ENCODE results near the gene ZNF280A. TPM values are rescaled to one million over a fixed set of nuclear protein-coding genes. Genes with fewer than 3 reads are reported as not detected.
"Not testable (repeated sequence)": the region's sequence is repeated elsewhere in the genome, so short reads cannot be mapped to it uniquely, and the experiment has no call there.

The ZNF280A gene
- total RNA-seq, 1 donor from 2014 or later, result not detected

DNA sequence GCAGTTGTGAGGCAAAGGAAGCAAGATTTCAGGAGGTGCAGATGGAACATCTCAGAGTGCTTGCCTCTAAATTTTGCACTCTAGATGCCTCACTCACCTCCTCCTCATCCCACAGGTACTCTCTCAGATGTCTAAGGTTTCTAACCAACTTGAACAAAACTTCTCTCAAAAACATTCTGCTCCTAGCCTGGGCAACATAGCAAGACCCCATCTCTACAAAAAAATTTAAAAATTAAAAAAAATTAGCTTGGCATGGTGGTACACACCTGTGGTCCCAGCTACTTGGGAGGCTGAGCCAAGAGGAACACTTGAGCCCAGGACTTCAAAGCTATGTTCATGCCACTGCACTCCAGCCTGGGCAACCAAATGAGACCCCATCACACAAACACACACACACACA lies 4.2 kb downstream of the ZNF280A start:
- no peaks in the 10 kb centered on the region for H3K36me3 ChIP-seq (ENCODE audit: control insufficient read depth in 3 of 3, insufficient read depth in 3 of 3, low read length in 3 of 3)
- no peaks in the 10 kb centered on the region for H3K9me3 ChIP-seq (ENCODE audit: control insufficient read depth in 3 of 3, low read length in 3 of 3)
- H3K9ac ChIP-seq (ENCODE audit: low read depth in 1 of 3, low read length in 3 of 3), result no peak overlapping the region
- peaks cover 0 to 3% (median 2%) of the 10 kb centered on the region in 3 donors for H3K4me1 ChIP-seq (ENCODE audit: control insufficient read depth in 3 of 3, insufficient read depth in 3 of 3, low read length in 3 of 3)
- no peak overlapping the region for H3K4me3 ChIP-seq (ENCODE audit: low read length in 3 of 3)
- peaks cover 0 to 15% (median 9%) of the 10 kb centered on the region in 3 donors for H3K27me3 ChIP-seq (ENCODE audit: control insufficient read depth in 3 of 3, insufficient read depth in 3 of 3, low read length in 3 of 3)
- H3K27ac ChIP-seq (ENCODE audit: low read depth, low read length), result no peak overlapping the region

DNA sequence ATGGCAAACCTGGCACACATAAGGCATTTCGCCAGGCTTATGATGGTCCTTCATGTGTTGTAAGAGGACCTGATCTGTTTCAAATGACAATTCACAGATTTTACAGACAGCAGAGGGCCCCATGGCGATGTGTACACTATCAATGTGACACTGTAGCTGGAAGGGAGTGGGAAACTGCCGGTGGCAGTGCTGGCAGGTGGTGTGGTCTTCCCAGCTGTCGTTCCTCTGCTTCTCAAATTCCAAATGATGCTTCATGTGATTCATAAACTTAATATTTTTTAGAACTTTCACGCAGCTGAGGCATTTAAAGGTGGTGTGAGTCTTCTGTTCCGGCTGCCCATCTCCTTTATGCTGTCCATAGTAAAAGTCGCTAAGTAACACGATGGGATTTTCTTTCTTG lies 5.6 kb downstream of the ZNF280A start:
- H3K4me1 ChIP-seq (ENCODE audit: control insufficient read depth in 3 of 3, insufficient read depth in 3 of 3, low read length in 3 of 3); H3K9me3 ChIP-seq (ENCODE audit: control insufficient read depth in 3 of 3, low read length in 3 of 3); H3K4me3 ChIP-seq (ENCODE audit: low read length in 3 of 3); H3K9ac ChIP-seq (ENCODE audit: low read depth in 1 of 3, low read length in 3 of 3); H3K27ac ChIP-seq (ENCODE audit: low read depth, low read length); H3K36me3 ChIP-seq (ENCODE audit: control insufficient read depth in 3 of 3, insufficient read depth in 3 of 3, low read length in 3 of 3): not testable (repeated sequence)
- peaks cover 0 to 15% (median 6%) of the 10 kb centered on the region in 3 donors for H3K27me3 ChIP-seq (ENCODE audit: control insufficient read depth in 3 of 3, insufficient read depth in 3 of 3, low read length in 3 of 3)

DNA sequence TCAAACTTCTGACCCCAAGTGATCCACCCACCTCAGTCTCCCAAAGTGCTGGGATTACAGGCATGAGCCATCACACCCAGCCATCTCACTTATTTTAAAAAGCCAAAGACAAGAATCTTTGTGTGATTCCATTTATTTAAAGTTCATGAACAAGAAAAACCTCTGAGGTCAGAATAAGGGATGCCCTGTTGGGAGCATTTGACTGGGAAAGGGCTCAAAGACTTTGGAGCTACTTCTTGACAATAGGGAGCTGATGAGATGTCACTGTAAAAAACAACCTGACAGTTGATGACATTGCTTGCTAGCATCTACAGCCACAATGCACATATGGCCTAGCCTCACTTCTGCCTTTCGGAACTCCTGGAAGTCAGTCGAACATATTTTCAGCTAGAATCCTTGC lies 6.5 kb downstream of the ZNF280A start:
- H3K9me3 ChIP-seq (ENCODE audit: control insufficient read depth in 3 of 3, low read length in 3 of 3), result peaks cover 0 to 4% (median 0%) of the 10 kb centered on the region in 3 donors
- H3K4me1 ChIP-seq (ENCODE audit: control insufficient read depth in 3 of 3, insufficient read depth in 3 of 3, low read length in 3 of 3), result no peaks in the 10 kb centered on the region
- no peak overlapping the region for H3K4me3 ChIP-seq (ENCODE audit: low read length in 3 of 3)
- peaks cover 4 to 20% (median 6%) of the 10 kb centered on the region in 3 donors for H3K27me3 ChIP-seq (ENCODE audit: control insufficient read depth in 3 of 3, insufficient read depth in 3 of 3, low read length in 3 of 3)
- H3K27ac ChIP-seq (ENCODE audit: low read depth, low read length), result no peak overlapping the region
- no peak overlapping the region for H3K9ac ChIP-seq (ENCODE audit: low read depth in 1 of 3, low read length in 3 of 3)
- H3K36me3 ChIP-seq (ENCODE audit: control insufficient read depth in 3 of 3, insufficient read depth in 3 of 3, low read length in 3 of 3), result no peaks in the 10 kb centered on the region

DNA sequence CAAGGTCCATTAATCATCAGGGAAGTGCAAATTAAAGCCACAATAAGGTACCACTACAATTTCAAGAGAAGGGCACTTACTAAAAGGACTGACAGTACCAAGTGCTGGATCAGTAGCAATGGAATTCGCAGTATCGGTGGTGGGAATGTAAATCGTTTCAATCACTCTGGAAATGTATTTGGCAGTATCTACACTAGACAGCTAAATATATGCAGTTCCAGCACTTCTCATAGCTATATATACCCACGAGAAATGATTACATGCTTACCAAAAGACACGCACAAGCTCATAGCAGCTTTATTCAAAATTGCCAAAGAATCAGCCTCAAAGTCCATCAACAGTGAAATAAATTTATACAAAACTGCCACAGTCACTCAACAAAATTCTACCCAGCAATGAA lies 7.1 kb downstream of the ZNF280A start:
- Histone ChIP-seq H3K9ac (ENCODE audit: low read depth in 1 of 3, low read length in 3 of 3) (no peak overlapping the region), H3K36me3 (ENCODE audit: control insufficient read depth in 3 of 3, insufficient read depth in 3 of 3, low read length in 3 of 3) (no peaks in the 10 kb centered on the region), H3K27me3 (ENCODE audit: control insufficient read depth in 3 of 3, insufficient read depth in 3 of 3, low read length in 3 of 3) (peaks cover 6 to 21% (median 8%) of the 10 kb centered on the region in 3 donors), H3K4me3 (ENCODE audit: low read length in 3 of 3) (no peak overlapping the region), H3K4me1 (ENCODE audit: control insufficient read depth in 3 of 3, insufficient read depth in 3 of 3, low read length in 3 of 3) (peaks cover 0 to 2% (median 0%) of the 10 kb centered on the region in 3 donors), H3K27ac (ENCODE audit: low read depth, low read length) (no peak overlapping the region), H3K9me3 (ENCODE audit: control insufficient read depth in 3 of 3, low read length in 3 of 3) (peaks cover 0 to 4% (median 0%) of the 10 kb centered on the region in 3 donors)

DNA sequence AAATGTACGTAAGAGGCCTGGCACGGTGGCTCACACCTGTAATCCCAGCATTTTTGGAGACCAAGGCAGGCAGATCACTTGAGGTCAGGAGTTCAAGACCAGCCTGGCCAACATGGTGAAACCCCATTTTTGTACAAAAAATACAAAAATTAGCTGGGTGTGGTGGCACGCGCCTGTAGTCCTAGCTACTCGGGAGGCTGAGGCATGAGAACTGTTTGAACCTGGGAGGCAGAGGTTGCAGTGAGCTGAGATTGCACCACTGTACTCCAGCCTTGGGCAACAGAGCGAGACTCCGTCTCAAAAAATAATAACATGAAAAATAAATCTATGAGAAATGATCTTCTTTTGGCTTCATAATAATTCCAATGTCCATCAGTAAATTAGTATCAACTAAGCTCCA lies 9.2 kb downstream of the ZNF280A start:
- peaks cover 6 to 18% (median 8%) of the 10 kb centered on the region in 3 donors for H3K27me3 ChIP-seq (ENCODE audit: control insufficient read depth in 3 of 3, insufficient read depth in 3 of 3, low read length in 3 of 3)
- H3K4me1 ChIP-seq (ENCODE audit: control insufficient read depth in 3 of 3, insufficient read depth in 3 of 3, low read length in 3 of 3); H3K9ac ChIP-seq (ENCODE audit: low read depth in 1 of 3, low read length in 3 of 3); H3K9me3 ChIP-seq (ENCODE audit: control insufficient read depth in 3 of 3, low read length in 3 of 3); H3K36me3 ChIP-seq (ENCODE audit: control insufficient read depth in 3 of 3, insufficient read depth in 3 of 3, low read length in 3 of 3); H3K4me3 ChIP-seq (ENCODE audit: low read length in 3 of 3); H3K27ac ChIP-seq (ENCODE audit: low read depth, low read length): not testable (repeated sequence)

DNA sequence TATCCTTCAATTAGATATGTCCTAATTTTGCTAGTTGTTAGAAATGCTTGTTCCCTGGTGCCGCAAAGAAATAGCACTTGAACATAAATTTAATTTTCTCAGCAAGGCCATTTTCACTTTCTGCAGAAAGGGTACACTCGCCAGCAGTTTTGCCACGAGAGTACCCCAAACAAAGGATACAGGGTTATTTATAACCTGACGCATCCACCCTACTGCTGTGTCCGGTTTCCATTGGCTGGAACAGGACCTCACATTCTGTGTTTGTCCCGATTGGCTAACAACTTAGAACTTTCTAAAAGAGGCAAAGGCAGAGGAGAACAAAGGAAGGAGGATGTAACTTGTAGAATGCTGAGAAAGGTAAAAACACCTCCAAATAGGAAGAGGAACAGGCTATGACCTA lies 10.2 kb downstream of the ZNF280A start:
- not testable (repeated sequence) for H3K36me3 ChIP-seq (ENCODE audit: control insufficient read depth in 3 of 3, insufficient read depth in 3 of 3, low read length in 3 of 3); H3K9ac ChIP-seq (ENCODE audit: low read depth in 1 of 3, low read length in 3 of 3); H3K9me3 ChIP-seq (ENCODE audit: control insufficient read depth in 3 of 3, low read length in 3 of 3); H3K4me1 ChIP-seq (ENCODE audit: control insufficient read depth in 3 of 3, insufficient read depth in 3 of 3, low read length in 3 of 3); H3K27ac ChIP-seq (ENCODE audit: low read depth, low read length); H3K4me3 ChIP-seq (ENCODE audit: low read length in 3 of 3)
- H3K27me3 ChIP-seq (ENCODE audit: control insufficient read depth in 3 of 3, insufficient read depth in 3 of 3, low read length in 3 of 3), result peaks cover 6 to 13% (median 8%) of the 10 kb centered on the region in 3 donors

DNA sequence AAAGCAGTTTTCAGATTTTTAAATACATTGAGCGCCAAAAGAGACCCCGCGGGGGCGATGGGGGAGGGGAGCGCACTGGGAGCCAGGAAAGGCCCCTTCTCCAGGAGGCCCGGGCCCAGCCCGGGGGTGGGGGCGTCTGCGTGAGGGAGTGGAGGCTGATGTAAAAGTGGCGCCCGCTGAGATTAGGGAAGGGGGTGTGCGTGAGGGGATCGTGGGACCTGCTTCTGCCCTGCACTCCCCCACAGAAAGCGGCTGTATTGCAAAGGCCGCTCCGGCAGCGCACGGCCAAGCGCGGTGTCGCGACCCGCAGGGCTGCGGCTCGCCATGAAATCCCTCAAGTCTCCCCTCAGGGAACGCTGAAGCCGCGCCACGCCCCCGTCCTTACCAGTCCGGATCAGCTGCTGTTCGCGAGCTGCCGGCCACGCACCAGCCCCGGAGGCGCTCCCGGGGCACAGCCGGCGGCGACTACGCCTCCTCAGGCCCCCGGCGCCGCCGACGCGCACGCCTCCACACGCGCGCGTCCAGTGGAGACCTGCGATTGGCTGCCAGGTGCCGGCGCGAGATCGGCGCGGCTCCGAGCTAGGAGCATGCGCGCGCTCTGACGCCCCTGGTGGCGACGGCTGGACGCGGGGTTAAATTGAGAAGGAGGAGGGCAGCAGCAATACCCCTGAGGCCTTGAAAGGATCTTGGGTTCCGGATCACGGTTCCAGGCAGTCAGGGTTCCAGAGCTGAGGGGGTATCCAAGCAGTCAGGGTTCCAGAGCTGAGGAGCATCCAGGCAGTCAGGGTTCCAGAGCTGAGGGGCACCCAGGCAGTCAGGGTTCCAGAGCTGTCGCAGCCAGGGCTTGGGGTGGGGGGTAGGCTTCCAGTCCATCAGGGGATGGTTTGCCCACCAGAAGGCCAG lies 11.5 kb downstream of the ZNF280A start, which contains the start of gene ZNF280B:
TSS of gene ZNF280B (minus strand) at position 469 of the 903 bp plus-strand sequence. CDS start 19,344 bp downstream, outside the sequence.
- Histone ChIP-seq H3K36me3 (ENCODE audit: control insufficient read depth in 3 of 3, insufficient read depth in 3 of 3, low read length in 3 of 3) (no peaks in the 10 kb centered on the region), H3K4me3 (ENCODE audit: low read length in 3 of 3) (peak within 1 kb of the TSS; percentile 52 to 60 (median 54)), H3K27ac (ENCODE audit: low read depth, low read length) (no peak within 1 kb of the TSS), H3K9ac (ENCODE audit: low read depth in 1 of 3, low read length in 3 of 3) (peak within 1 kb of the TSS in 1 of 3 donors; percentile 64), H3K9me3 (ENCODE audit: control insufficient read depth in 3 of 3, low read length in 3 of 3) (peaks cover 0 to 4% (median 0%) of the 10 kb centered on the region in 3 donors), H3K4me1 (ENCODE audit: control insufficient read depth in 3 of 3, insufficient read depth in 3 of 3, low read length in 3 of 3) (peaks cover 0 to 2% (median 0%) of the 10 kb centered on the region in 3 donors), H3K27me3 (ENCODE audit: control insufficient read depth in 3 of 3, insufficient read depth in 3 of 3, low read length in 3 of 3) (peaks cover 6 to 8% (median 8%) of the 10 kb centered on the region in 3 donors)

DNA sequence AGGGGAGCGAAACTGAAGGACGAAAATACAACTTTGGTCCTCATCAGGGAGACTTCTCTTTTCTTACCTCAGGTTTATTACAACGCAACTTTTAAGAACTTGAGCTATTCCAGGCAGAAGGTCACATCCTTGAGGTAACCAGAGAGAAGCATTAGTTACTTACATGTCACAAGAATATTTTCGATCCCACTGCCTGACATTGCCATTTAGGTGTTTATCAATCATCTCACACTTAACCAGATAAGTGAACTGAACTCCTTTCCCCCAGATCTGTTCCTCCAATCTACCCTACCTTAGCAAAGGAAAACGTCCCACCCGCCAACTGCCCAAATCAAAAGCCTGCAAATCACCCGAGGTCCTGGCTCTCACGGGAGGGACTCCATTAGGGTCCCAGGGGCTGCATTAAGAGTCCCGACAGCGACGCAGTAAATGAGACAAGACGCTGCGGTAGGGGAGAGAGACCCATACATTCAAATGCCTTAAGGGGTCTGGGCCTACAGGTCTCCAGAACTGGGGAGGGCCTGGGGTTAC lies 12.3 kb downstream of the ZNF280A start:
- H3K4me1 ChIP-seq (ENCODE audit: control insufficient read depth in 3 of 3, insufficient read depth in 3 of 3, low read length in 3 of 3), result peaks cover 0 to 2% (median 0%) of the 10 kb centered on the region in 3 donors
- peak overlapping the region in 1 of 3 donors; percentile 64 for H3K9ac ChIP-seq (ENCODE audit: low read depth in 1 of 3, low read length in 3 of 3)
- peak overlapping the region; percentile 52 to 60 (median 54) for H3K4me3 ChIP-seq (ENCODE audit: low read length in 3 of 3)
- H3K27me3 ChIP-seq (ENCODE audit: control insufficient read depth in 3 of 3, insufficient read depth in 3 of 3, low read length in 3 of 3), result peaks cover 3 to 8% (median 8%) of the 10 kb centered on the region in 3 donors
- H3K27ac ChIP-seq (ENCODE audit: low read depth, low read length), result no peak overlapping the region
- H3K9me3 ChIP-seq (ENCODE audit: control insufficient read depth in 3 of 3, low read length in 3 of 3), result peaks cover 0 to 4% (median 0%) of the 10 kb centered on the region in 3 donors
- no peaks in the 10 kb centered on the region for H3K36me3 ChIP-seq (ENCODE audit: control insufficient read depth in 3 of 3, insufficient read depth in 3 of 3, low read length in 3 of 3)

DNA sequence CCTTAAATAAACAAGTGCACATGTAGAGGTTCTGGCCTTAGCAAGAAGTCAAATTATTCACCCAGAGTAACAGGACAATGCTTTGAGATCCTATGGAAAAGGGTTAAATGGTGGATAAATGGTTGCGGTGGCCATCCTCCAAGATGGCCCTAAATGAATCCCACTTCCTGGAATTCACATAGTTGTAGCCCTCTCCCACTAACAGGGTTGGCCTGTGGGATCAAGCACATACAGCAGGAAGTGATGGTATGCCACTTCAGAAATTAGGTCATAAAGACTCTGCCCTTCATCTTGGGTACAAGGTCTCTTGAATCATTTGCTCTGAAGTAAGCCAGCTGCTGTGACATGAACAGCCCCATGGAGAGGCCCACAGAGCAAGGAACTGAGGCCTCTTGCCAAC lies 13.3 kb downstream of the ZNF280A start:
- Histone ChIP-seq H3K36me3 (ENCODE audit: control insufficient read depth in 3 of 3, insufficient read depth in 3 of 3, low read length in 3 of 3) (no peaks in the 10 kb centered on the region), H3K9ac (ENCODE audit: low read depth in 1 of 3, low read length in 3 of 3) (no peak overlapping the region), H3K4me3 (ENCODE audit: low read length in 3 of 3) (no peak overlapping the region), H3K4me1 (ENCODE audit: control insufficient read depth in 3 of 3, insufficient read depth in 3 of 3, low read length in 3 of 3) (peaks cover 0 to 2% (median 0%) of the 10 kb centered on the region in 3 donors), H3K27me3 (ENCODE audit: control insufficient read depth in 3 of 3, insufficient read depth in 3 of 3, low read length in 3 of 3) (peaks cover 0 to 8% (median 6%) of the 10 kb centered on the region in 3 donors), H3K9me3 (ENCODE audit: control insufficient read depth in 3 of 3, low read length in 3 of 3) (peaks cover 0 to 4% (median 0%) of the 10 kb centered on the region in 3 donors), H3K27ac (ENCODE audit: low read depth, low read length) (no peak overlapping the region)

DNA sequence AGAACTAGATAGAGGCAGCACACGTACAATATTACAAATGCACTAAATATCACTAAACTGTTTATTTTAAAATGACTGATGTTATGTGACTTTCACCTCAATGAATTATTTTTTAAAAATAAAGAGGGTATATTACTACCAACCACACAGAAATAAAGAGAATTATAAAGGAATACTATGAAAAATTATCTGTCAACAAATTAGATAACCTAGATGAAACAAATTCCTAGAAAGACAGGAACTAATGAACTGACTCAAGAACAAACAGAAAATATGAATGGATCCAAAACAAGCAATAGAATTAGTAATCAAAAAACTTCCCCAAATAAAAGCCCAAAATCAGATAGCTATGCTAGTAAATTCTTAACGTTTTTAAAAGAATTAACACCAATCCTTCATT lies 21.8 kb downstream of the ZNF280A start:
- H3K4me3 ChIP-seq (ENCODE audit: low read length in 3 of 3), result no peak overlapping the region
- no peaks in the 10 kb centered on the region for H3K27me3 ChIP-seq (ENCODE audit: control insufficient read depth in 3 of 3, insufficient read depth in 3 of 3, low read length in 3 of 3)
- no peaks in the 10 kb centered on the region for H3K9me3 ChIP-seq (ENCODE audit: control insufficient read depth in 3 of 3, low read length in 3 of 3)
- H3K36me3 ChIP-seq (ENCODE audit: control insufficient read depth in 3 of 3, insufficient read depth in 3 of 3, low read length in 3 of 3), result no peaks in the 10 kb centered on the region
- no peak overlapping the region for H3K27ac ChIP-seq (ENCODE audit: low read depth, low read length)
- no peaks in the 10 kb centered on the region for H3K4me1 ChIP-seq (ENCODE audit: control insufficient read depth in 3 of 3, insufficient read depth in 3 of 3, low read length in 3 of 3)
- H3K9ac ChIP-seq (ENCODE audit: low read depth in 1 of 3, low read length in 3 of 3), result no peak overlapping the region

Data from skeletal muscle tissue (tissue), 4 donors.